ENCODE data around the gene ZNF266. TPM values are rescaled to one million over a fixed set of nuclear protein-coding genes. Genes with fewer than 3 reads are reported as not detected.

The ZNF266 gene
- total RNA-seq, 1 experiment from 2014 or later: 16.1 TPM

Other genes with a start within 250 kb of the ZNF266 start
- not detected in 2 replicates for gene OR7D4, start 216.0 kb downstream of the ZNF266 start, total RNA-seq (2014; rRNA removed; shearing (Covaris generic))
- gene OR7E24, start 184.6 kb downstream of the ZNF266 start, total RNA-seq (2014; rRNA removed; shearing (Covaris generic)): not detected in 2 replicates
- gene ZNF699, start 125.7 kb downstream of the ZNF266 start, total RNA-seq (2014; rRNA removed; shearing (Covaris generic)): 8.4 and 8.9 TPM in 2 replicates
- gene ZNF559, start 111.4 kb downstream of the ZNF266 start, total RNA-seq (2014; rRNA removed; shearing (Covaris generic)): 3.4 and 7.2 TPM in 2 replicates
- 2.2 and 2.7 TPM in 2 replicates for gene ZNF177, start 72.6 kb downstream of the ZNF266 start, total RNA-seq (2014; rRNA removed; shearing (Covaris generic))
- gene ZNF560, start 63.0 kb upstream of the ZNF266 start, total RNA-seq (2014; rRNA removed; shearing (Covaris generic)): not detected in 2 replicates
- gene ZNF426, start 103.1 kb upstream of the ZNF266 start, total RNA-seq (2014; rRNA removed; shearing (Covaris generic)): 0.68 and 8.9 TPM in 2 replicates
- 27.3 and 41.1 TPM in 2 replicates for gene ZNF121, start 148.9 kb upstream of the ZNF266 start, total RNA-seq (2014; rRNA removed; shearing (Covaris generic))
- gene ZNF561, start 185.7 kb upstream of the ZNF266 start, total RNA-seq (2014; rRNA removed; shearing (Covaris generic)): 26.3 and 41.3 TPM in 2 replicates
- 9.7 and 34.7 TPM in 2 replicates for gene ZNF562, start 239.5 kb upstream of the ZNF266 start, total RNA-seq (2014; rRNA removed; shearing (Covaris generic))